IPS DF 6.9 (cell line): ENCODE measurements around the gene SORCS2.

Experiments used
- DNase-seq: peaks from one replicate; pipeline ENCODE4 v3.0.0-alpha.2; 2013; ENCODE audit warnings: low read depth, low spot score
- H3K27ac ChIP-seq: one replicate; pipeline ENCODE4 v1.5.1; 2013; ENCODE audit warnings: low read length, control low read depth
- H3K27me3 ChIP-seq: 2 replicates; pipeline ENCODE4 v1.6.1; 2013; ENCODE audit warnings: mild to moderate bottlenecking, low read length; ENCODE audit not compliant: control insufficient read depth, insufficient read depth
- H3K36me3 ChIP-seq: 2 replicates; pipeline ENCODE4 v1.6.1; 2013; ENCODE audit warnings: low read length; ENCODE audit not compliant: control insufficient read depth, insufficient read depth
- H3K4me1 ChIP-seq: 2 replicates; pipeline ENCODE4 v1.6.1; 2013; ENCODE audit warnings: low read length; ENCODE audit not compliant: control insufficient read depth, insufficient read depth
- H3K4me3 ChIP-seq: 2 replicates; pipeline ENCODE4 v1.5.1; 2013; ENCODE audit warnings: mild to moderate bottlenecking, low read length
- H3K9me3 ChIP-seq: 2 replicates; pipeline ENCODE4 v1.6.1; 2013; ENCODE audit warnings: low read length, inconsistent platforms; ENCODE audit not compliant: control insufficient read depth, insufficient read depth
- WGBS: extraction: QIAGEN DNeasy Blood & Tissue Kit; methylation state at CpG from one replicate; pipeline ENCODE4 v1.1.7; 2013; ENCODE audit warnings: mixed read lengths, missing lambda C conversion rate; ENCODE audit not compliant: insufficient read length, insufficient coverage; 5-methylcytosine and 5-hydroxymethylcytosine counted together

The SORCS2 gene

DNA sequence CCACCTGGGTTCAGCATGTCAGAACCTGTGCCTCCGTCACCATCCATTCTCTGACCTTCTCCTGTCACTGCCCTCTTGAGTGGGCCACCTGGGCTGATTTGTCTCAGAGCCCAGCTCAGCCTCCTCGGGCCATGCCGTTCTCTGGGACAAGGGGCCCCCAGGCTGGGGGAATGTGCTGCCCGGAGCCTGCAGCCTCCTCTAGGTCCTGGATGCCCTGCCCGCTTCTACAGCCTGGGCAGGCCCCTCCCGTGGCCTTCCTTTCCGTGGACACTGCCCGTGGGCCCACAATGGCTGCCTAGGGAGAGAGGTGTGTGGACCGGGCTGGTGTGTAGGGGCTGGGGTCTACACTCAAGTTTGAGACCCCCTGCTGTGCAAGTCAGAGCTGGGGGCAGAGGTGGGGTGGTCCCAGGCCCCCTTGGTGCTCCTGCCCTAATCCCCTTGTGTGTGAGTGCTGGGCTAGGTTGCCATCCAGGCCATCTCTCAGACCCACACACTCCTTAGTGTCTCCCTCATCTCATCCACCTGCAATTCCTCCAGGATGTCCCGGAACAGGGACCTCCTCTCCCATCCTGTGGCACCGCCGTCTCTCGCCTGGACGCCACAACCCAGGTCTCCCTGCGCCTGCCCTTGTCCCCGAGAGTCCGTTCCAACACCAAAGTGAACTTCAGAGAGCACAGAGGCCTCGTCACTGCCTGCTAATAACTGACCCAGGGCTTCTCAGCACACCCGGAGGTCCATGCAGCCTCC, 230.0 kb downstream of the SORCS2 start:
- Histone ChIP-seq H3K4me1 (no peaks in the 10 kb centered on the region), H3K9me3 (no peaks in the 10 kb centered on the region), H3K4me3 (no peak overlapping the region), H3K27ac (no peak overlapping the region), H3K27me3 (no peaks in the 10 kb centered on the region), H3K36me3 (no peaks in the 10 kb centered on the region)
- no peak for DNase-seq
- WGBS = no CpG with 5 or more reads among the region's 19 CpGs

DNA sequence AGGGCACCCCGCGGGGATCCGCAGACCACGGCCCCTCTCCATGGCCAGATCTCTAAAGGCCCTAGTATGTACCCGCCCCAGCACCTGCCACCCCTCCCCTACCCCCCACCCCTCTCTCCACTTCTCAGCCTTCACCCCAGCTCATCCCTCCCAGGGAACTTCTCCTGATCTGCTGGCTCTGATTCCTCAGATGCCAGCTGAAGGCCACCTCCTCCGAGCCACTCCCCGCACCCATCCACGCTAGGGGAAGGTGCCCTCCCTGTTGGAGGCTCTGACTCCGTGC, 230.5 kb downstream of the SORCS2 start:
- WGBS = no CpG with 5 or more reads among the region's 9 CpGs
- H3K9me3 ChIP-seq = no peaks in the 10 kb centered on the region

DNA sequence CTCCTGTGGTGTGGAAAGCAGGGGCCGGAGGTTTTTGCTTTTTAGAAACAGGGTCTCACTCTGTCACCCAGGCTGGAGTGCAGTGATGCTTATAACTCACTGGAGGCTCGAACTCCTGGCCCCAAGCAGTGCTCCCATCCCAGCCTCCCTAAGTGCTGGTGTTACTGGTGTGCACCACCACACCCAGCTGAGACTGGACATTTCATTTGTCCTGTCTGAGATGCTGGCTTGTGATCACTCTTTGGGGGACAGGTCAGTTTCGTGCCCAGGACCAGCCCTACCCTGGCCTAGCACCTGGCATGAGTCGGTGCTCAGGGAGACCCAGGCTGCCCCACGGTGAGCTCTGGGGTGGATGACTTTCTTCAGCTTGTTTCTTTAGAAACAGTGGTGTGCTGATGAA, 231.1 kb downstream of the SORCS2 start:
- WGBS = no CpG with 5 or more reads among the region's 5 CpGs
- no peaks in the 10 kb centered on the region for H3K27me3 ChIP-seq
- H3K9me3 ChIP-seq = no peaks in the 10 kb centered on the region
- no peaks in the 10 kb centered on the region for H3K36me3 ChIP-seq
- no peak overlapping the region for H3K27ac ChIP-seq
- no peak overlapping the region for H3K4me3 ChIP-seq
- H3K4me1 ChIP-seq = peaks cover 7% of the 10 kb centered on the region; the same call in 1 of the 2 replicates
- no peak for DNase-seq

More for the DNA sequence above, 230.5 kb downstream of the SORCS2 start:
- Histone ChIP-seq H3K27ac (no peak overlapping the region), H3K27me3 (no peaks in the 10 kb centered on the region), H3K36me3 (no peaks in the 10 kb centered on the region), H3K4me1 (0 out of 2 replicates have a peak, but pooled peaks cover 3% of the 10 kb centered on the region), H3K4me3 (no peak overlapping the region)
- DNase-seq = no peak

DNA sequence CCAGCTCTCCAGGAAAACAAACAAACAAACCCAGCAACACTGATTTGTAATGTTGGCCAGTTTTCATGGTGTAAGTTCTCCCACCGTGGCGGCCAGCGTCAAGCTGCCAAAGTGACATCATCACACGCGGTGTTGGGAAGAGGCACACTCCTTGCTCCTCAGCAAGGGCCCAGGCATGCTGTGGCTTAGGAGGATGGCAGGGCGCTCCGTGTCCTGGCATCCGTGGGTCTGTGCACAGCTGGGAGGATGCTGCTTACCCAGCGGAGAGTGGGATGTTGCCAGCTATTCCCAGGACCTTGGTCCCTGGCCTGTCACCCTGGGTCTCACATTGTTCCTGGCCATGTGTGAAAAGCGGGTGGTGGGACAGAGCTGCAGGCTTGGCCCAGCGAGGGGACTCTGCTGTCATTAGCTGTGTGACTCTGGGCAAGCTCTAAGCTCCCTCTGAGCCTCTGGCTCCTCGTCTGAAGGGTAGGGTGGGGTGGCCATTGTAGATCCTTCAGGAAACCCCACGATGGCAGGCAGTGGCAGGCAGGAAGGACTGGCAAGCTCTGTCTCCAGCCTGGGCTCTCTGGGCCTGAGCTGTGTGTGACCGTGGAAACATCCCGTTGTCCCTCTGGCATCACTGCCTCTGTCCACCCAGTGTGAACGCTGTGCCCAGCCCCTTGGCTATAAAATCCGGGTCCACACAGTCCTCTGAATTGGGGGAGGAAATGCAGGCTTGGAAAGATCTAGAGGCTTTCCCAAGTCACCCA, 231.6 kb downstream of the SORCS2 start:
- no peaks in the 10 kb centered on the region for H3K36me3 ChIP-seq
- H3K9me3 ChIP-seq = no peaks in the 10 kb centered on the region
- DNase-seq = no peak
- peaks cover 7% of the 10 kb centered on the region; the same call in 1 of the 2 replicates for H3K4me1 ChIP-seq
- no peak overlapping the region for H3K4me3 ChIP-seq
- H3K27ac ChIP-seq = no peak overlapping the region
- no peaks in the 10 kb centered on the region for H3K27me3 ChIP-seq
- no CpG with 5 or more reads among the region's 17 CpGs for WGBS

DNA sequence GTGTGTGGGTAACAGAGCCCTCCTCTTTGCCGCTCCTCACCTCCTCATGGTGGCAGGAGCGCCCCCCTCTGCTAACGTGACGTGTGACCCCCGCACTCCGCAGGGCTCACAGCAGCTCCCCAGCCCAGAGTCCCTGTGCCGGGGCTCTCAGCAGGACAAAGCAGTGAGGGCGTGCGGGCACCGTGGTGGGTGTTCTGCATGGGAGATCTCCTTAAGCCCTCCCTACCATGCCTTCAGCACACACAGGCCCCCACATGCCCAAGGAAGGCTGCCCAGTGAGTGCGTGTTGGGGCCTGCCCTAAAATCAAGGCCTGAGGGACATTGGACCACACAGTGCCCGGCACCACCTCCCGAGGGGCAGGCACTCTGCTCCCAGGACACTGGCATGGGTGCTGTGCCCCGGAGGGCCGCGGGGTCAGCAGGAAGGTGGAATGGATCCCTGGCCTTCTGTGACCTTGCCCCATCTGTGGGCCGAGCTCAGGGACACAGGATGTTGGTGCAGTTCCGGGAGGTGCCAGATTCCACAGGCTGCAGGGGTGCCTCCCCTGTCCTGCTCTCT, 232.3 kb downstream of the SORCS2 start:
- no peak overlapping the region for H3K27ac ChIP-seq
- H3K27me3 ChIP-seq = no peaks in the 10 kb centered on the region
- H3K36me3 ChIP-seq = no peaks in the 10 kb centered on the region
- peaks cover 8% of the 10 kb centered on the region; the same call in 1 of the 2 replicates for H3K4me1 ChIP-seq
- H3K4me3 ChIP-seq = no peak overlapping the region
- H3K9me3 ChIP-seq = no peaks in the 10 kb centered on the region
- DNase-seq = no peak
- whole genome bisulfite sequencing = no CpG with 5 or more reads among the region's 18 CpGs

DNA sequence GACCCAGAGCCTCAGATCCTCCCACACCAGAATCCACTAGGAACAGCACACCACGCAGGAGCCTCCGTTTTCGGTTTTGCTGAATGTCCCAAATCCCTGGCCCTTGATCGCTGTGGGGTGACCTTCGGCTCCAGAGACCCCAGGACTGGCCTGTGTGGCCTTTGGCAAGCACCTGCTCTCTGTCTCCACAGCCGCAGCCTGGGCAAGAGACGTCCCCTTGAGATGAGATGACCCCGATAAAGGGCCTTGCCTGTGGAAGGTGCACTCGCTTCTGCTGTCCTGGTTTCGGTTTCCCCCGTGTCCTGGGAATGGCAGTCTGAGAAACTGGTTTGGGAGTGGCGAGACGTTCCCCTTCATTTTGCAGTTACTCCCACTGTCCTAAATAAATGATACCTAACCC, 232.8 kb downstream of the SORCS2 start:
- WGBS = no CpG with 5 or more reads among the region's 13 CpGs
- DNase-seq = no peak

DNA sequence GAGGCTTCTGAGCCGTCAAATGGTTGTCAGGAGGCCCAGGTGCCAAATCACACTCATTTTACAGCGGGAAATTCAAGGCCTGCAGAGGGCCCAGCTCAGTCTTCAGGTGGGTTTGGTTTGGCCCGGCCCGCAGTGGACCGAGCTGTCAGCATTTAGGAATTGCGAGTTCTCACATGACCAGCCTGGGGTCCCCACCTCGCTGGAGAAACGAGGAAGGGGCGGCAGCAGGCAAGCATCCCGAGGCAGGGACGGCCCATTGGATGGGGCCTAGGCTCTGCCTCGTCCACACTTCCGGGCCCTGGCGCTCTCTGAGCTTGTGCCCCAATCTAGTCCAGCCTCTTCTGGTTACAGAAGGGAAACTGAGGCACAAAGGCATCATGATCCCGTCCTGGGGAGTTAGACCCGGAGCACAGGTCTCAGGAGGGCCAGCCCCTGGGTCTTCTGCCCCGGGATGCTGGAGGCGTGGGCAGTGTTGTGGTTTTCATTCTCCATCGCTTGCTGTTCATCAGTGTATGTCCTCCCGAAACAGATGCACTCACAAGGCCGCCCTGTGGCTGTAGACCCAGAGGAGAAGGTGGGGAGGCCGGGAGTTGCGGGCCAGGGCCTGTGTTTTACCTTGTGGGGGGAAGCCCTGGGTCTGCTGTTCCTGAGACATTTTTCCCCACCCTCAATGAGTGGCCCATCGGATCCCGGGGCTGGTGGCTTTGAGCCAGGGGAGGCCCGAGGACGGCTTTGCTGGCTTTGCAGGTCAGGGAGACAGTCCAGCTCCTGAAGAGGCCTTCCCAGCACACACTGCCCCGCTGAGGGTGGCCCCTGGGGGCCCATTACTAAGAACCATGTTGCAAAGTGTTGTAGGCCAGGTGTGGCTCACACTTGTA, 233.5 kb downstream of the SORCS2 start:
- Histone ChIP-seq H3K27me3 (no peaks in the 10 kb centered on the region), H3K9me3 (no peaks in the 10 kb centered on the region), H3K4me1 (peaks cover 14% of the 10 kb centered on the region), H3K27ac (no peak overlapping the region), H3K4me3 (no peak overlapping the region), H3K36me3 (no peaks in the 10 kb centered on the region)
- DNase-seq = no peak
- WGBS = no CpG with 5 or more reads among the region's 28 CpGs

More for the DNA sequence above, 232.8 kb downstream of the SORCS2 start:
- H3K36me3 ChIP-seq = no peaks in the 10 kb centered on the region
- no peak overlapping the region for H3K4me3 ChIP-seq
- H3K4me1 ChIP-seq = peaks cover 11% of the 10 kb centered on the region
- H3K9me3 ChIP-seq = no peaks in the 10 kb centered on the region
- H3K27me3 ChIP-seq = no peaks in the 10 kb centered on the region
- no peak overlapping the region for H3K27ac ChIP-seq

DNA sequence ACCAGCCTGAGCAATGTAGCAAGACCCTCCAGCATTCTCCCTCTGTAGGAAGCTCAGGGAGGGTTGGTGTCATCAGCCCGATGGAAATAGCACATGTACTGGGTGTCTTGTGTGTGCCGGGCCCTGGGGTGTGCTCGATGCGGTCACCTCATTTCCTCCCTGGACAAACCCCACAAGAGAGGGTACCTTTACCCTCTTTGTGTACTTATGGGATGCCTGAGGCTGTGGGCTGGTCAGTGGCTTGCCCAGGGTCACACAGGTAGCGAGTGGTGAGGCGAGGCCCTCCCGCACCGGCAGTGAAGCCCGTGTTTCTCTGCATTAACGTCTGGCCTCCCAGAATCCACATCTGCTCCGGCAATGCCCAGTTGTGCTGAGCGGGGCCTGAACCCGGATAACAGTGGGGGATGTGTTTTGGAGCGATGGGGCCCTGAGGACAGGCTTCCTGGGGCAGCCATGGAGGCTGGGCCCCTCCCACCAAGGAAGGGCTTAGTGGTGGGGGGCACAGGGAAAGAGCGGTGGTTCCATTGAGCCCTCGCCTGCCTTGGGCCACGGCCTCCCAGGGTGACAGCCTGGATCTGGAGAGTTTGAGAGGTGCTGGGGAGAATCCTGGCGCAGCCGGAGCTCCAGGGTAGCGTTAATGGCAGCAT, 234.3 kb downstream of the SORCS2 start:
- Histone ChIP-seq H3K27ac (no peak overlapping the region), H3K4me3 (no peak overlapping the region), H3K4me1 (peaks cover 14% of the 10 kb centered on the region), H3K27me3 (no peaks in the 10 kb centered on the region), H3K36me3 (no peaks in the 10 kb centered on the region), H3K9me3 (no peaks in the 10 kb centered on the region)
- DNase-seq = no peak
- no CpG with 5 or more reads among the region's 20 CpGs for WGBS

DNA sequence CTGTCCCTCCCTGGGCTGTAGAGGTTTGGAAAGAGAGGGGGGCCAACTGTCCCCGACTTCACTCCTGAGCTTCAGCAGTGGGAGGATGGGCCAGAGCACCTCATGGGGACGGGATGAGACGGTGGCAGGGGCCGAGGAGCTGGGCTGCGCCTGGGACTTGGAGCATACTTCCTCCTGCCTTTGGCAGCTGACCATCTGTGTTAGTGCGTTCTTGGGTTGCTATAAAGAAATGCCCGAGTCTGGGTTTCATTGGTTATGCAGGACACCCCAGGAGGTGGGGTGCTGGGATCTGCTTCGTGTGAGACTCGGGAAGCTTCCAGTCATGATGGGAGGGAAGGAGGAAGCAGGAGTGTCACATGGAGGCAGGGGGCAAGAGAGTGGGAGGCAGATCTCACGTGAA, 235.0 kb downstream of the SORCS2 start:
- H3K36me3 ChIP-seq = no peaks in the 10 kb centered on the region
- no CpG with 5 or more reads among the region's 10 CpGs for WGBS
- H3K4me3 ChIP-seq = no peak overlapping the region
- H3K27ac ChIP-seq = no peak overlapping the region
- no peaks in the 10 kb centered on the region for H3K9me3 ChIP-seq
- no peak for DNase-seq
- H3K27me3 ChIP-seq = no peaks in the 10 kb centered on the region
- H3K4me1 ChIP-seq = peaks cover 14% of the 10 kb centered on the region

DNA sequence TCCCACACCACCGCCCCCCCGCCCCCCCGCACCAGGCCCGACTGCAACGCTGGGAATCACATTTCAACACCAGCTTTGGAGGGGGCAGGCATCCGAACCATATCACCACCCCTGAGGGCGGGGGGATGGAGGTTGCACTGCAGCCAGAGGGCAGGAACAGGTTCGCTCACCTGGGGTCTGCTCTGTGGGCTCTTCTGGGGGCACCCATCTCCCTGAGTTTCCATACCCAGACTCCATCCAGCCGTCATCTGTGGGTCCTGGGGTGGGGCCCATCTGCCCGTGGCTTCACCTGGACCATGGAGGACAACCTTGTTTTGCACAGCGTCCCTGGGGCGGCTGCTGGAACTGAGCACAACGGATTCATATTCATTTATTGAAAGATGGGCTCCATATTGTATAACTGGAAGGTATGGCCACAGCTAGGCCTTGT, 235.5 kb downstream of the SORCS2 start:
- Histone ChIP-seq H3K4me1 (peaks cover 14% of the 10 kb centered on the region), H3K27ac (no peak overlapping the region), H3K9me3 (no peaks in the 10 kb centered on the region), H3K36me3 (no peaks in the 10 kb centered on the region), H3K4me3 (no peak overlapping the region), H3K27me3 (no peaks in the 10 kb centered on the region)
- no CpG with 5 or more reads among the region's 13 CpGs for WGBS
- no peak for DNase-seq
